Keratinocyte (primary cell): ENCODE data around the gene IL1RL2. TPM values are rescaled to one million over a fixed set of nuclear protein-coding genes. Genes with fewer than 3 reads are reported as not detected.

Source experiments
- DNase-seq: peaks from one replicate; pipeline ENCODE4 v3.0.0-alpha.2; 2011; ENCODE audit warnings: low read depth, missing footprints, low spot score
- FAIRE-seq: peaks from 2 replicates; lab custom pipeline; 2011; peaks lifted over from hg19 to GRCh38; lab: Jason Lieb, UNC
- H2AFZ ChIP-seq: 2 replicates; pipeline ENCODE4 v1.6.0; 2012; ENCODE audit warnings: low read length, control low read depth, inconsistent platforms; ENCODE audit not compliant: control insufficient read depth
- H3K27ac ChIP-seq: 2 replicates; pipeline ENCODE4 v1.5.1; 2011; ENCODE audit warnings: low read length; ENCODE audit not compliant: control insufficient read depth, insufficient read depth
- H3K27me3 ChIP-seq: 3 replicates; pipeline ENCODE4 v1.6.0; 2011; ENCODE audit warnings: low read length; ENCODE audit not compliant: control insufficient read depth, insufficient read depth; ENCODE audit errors: extremely low read depth
- H3K36me3 ChIP-seq, 2 experiments: 2 replicates in 1 of 2; 3 replicates in 1 of 2; pipeline ENCODE4 v1.5.1; 2011; ENCODE audit warnings: low read length in 2 of 2, mild to moderate bottlenecking in 1 of 2; ENCODE audit not compliant: control insufficient read depth in 2 of 2, insufficient read depth in 2 of 2; ENCODE audit errors: extremely low read depth in 1 of 2
- H3K4me1 ChIP-seq: 3 replicates; pipeline ENCODE4 v1.5.1; 2011; ENCODE audit warnings: low read length; ENCODE audit not compliant: control insufficient read depth, insufficient read depth; ENCODE audit errors: extremely low read depth
- H3K4me2 ChIP-seq: 3 replicates; pipeline ENCODE4 v1.6.0; 2011; ENCODE audit warnings: low read depth, low read length; ENCODE audit not compliant: control insufficient read depth, insufficient read depth; ENCODE audit errors: extremely low read depth
- H3K4me3 ChIP-seq, 3 experiments: fragments of 200-600 bp in 1 of 3; sonication (generic) in 1 of 3; 2 replicates in 2 of 3; 3 replicates in 1 of 3; pipeline ENCODE4 v1.5.1; 2011 to 2016; ENCODE audit warnings: low read length in 3 of 3, mild to moderate bottlenecking in 3 of 3, control low read depth in 2 of 3, inconsistent platforms in 1 of 3, low read depth in 1 of 3, mixed read lengths in 1 of 3, mixed run types in 1 of 3, moderate library complexity in 1 of 3; ENCODE audit not compliant: control insufficient read depth in 2 of 3, insufficient read depth in 2 of 3; ENCODE audit errors: extremely low read depth in 1 of 3
- H3K79me2 ChIP-seq: 2 replicates; pipeline ENCODE4 v1.6.0; 2012; ENCODE audit warnings: low read length; ENCODE audit not compliant: control insufficient read depth, insufficient read depth
- H3K9ac ChIP-seq: 3 replicates; pipeline ENCODE4 v1.6.0; 2011; ENCODE audit warnings: low read length; ENCODE audit not compliant: control insufficient read depth, insufficient read depth; ENCODE audit errors: extremely low read depth
- H3K9me1 ChIP-seq: 3 replicates; pipeline ENCODE4 v1.6.0; 2011; ENCODE audit warnings: low read length; ENCODE audit not compliant: control insufficient read depth, insufficient read depth; ENCODE audit errors: extremely low read depth
- H3K9me3 ChIP-seq: 2 replicates; pipeline ENCODE4 v1.5.1; 2012; ENCODE audit warnings: low read depth, low read length; ENCODE audit not compliant: control insufficient read depth
- H4K20me1 ChIP-seq: 3 replicates; pipeline ENCODE4 v1.6.0; 2011; ENCODE audit warnings: low read length; ENCODE audit not compliant: control insufficient read depth, insufficient read depth; ENCODE audit errors: extremely low read depth
- EZH2 ChIP-seq: IDR thresholded peaks from one replicate; pipeline ENCODE4 v1.6.1; 2012; ENCODE audit warnings: inconsistent platforms, mild to moderate bottlenecking, low read length, moderate library complexity
- dilution Hi-C: fragments of 300-500 bp; cut with MboI; formaldehyde crosslinking; loops from one replicate; pipeline ENCODE4 v1.7.0; 2020; ENCODE audit warnings: low sequenced_read_pairs; ENCODE audit not compliant: extremely low pct_ligation_motif_present
- polyA plus RNA-seq, 5 experiments: library from polyadenylated mRNA; depleted of rRNA in 3 of 5; stranded (reverse) in 3 of 5; stranded (forward) in 1 of 5; unstranded in 1 of 5; fragments of >200 nt; gene quantifications; 1 replicate in 1 of 5; 2 replicates in 3 of 5; 3 replicates in 1 of 5; pipeline versions ENCODE4 v1.2.1 to v1.2.3, GENCODE V29; 2011 to 2012; ENCODE audit warnings: missing spikeins in 2 of 5, low read depth in 1 of 5, low replicate concordance in 1 of 5
- TF ChIP-seq, protein P1 (sequence below), 3 experiments: IDR thresholded peaks in 1 of 3; conservative IDR thresholded peaks in 1 of 3; optimal IDR thresholded peaks in 1 of 3; 2 replicates in 2 of 3; 3 replicates in 1 of 3; pipeline versions ENCODE3 to v1.5.1; 2011; ENCODE audit warnings: low read length in 3 of 3, mild to moderate bottlenecking in 3 of 3, moderate library complexity in 2 of 3, control low read depth in 1 of 3, inconsistent platforms in 1 of 3; ENCODE audit not compliant: insufficient read depth in 2 of 3; ENCODE audit errors: extremely low read depth in 1 of 3

The IL1RL2 gene
- polyA plus RNA-seq, 1 donor (not counting 4 experiments of a cell fraction or from before 2014, with no cell fraction given) = 1.5 TPM

DNA sequence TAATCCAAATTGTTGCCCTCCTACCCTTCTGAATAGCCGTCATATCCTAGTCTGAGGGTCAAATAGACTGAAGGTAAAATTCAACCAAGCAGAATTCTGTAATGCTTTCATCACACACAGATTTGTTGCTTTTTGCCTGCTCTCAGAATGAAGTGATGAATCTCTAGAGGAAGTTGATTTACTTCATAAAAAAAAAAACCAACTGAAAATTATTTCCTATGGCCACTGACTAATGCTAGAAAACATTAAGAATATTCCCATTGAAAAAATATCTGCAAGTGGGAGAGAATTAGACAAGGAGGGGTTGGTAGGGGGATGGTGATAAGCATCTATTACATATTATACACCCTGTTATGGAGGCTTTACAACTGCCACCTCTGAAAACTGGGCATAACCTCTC lies 2.3 kb upstream of the IL1RL2 start:
- dilution Hi-C loops = no loop called here
- no peak overlapping the region for H3K4me3 ChIP-seq
- H2AFZ ChIP-seq = no peak overlapping the region
- H3K9me3 ChIP-seq = no peaks in the 10 kb centered on the region
- peaks cover 12% of the 10 kb centered on the region for H3K4me1 ChIP-seq
- H3K9me1 ChIP-seq = no peaks in the 10 kb centered on the region
- no peaks in the 10 kb centered on the region for H3K27me3 ChIP-seq
- H4K20me1 ChIP-seq = no peaks in the 10 kb centered on the region
- H3K79me2 ChIP-seq = no peaks in the 10 kb centered on the region
- no peak overlapping the region for H3K27ac ChIP-seq
- no peak for TF ChIP-seq EZH2
- TF ChIP-seq, protein P1, sequence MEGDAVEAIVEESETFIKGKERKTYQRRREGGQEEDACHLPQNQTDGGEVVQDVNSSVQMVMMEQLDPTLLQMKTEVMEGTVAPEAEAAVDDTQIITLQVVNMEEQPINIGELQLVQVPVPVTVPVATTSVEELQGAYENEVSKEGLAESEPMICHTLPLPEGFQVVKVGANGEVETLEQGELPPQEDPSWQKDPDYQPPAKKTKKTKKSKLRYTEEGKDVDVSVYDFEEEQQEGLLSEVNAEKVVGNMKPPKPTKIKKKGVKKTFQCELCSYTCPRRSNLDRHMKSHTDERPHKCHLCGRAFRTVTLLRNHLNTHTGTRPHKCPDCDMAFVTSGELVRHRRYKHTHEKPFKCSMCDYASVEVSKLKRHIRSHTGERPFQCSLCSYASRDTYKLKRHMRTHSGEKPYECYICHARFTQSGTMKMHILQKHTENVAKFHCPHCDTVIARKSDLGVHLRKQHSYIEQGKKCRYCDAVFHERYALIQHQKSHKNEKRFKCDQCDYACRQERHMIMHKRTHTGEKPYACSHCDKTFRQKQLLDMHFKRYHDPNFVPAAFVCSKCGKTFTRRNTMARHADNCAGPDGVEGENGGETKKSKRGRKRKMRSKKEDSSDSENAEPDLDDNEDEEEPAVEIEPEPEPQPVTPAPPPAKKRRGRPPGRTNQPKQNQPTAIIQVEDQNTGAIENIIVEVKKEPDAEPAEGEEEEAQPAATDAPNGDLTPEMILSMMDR (optimal IDR thresholded peaks at IDR 0.05 in 1 of 3, IDR thresholded peaks at IDR 0.05 in 1 of 3, conservative IDR thresholded peaks at IDR 0.05 in 1 of 3; ENCODE audit: extremely low read depth in 1 of 3, insufficient read depth in 2 of 3, low read length in 3 of 3) = no peak
- no peak overlapping the region for H3K4me2 ChIP-seq
- H3K36me3 ChIP-seq = no peaks in the 10 kb centered on the region
- no peak for FAIRE-seq
- DNase-seq = no peak
- H3K9ac ChIP-seq = no peak overlapping the region

DNA sequence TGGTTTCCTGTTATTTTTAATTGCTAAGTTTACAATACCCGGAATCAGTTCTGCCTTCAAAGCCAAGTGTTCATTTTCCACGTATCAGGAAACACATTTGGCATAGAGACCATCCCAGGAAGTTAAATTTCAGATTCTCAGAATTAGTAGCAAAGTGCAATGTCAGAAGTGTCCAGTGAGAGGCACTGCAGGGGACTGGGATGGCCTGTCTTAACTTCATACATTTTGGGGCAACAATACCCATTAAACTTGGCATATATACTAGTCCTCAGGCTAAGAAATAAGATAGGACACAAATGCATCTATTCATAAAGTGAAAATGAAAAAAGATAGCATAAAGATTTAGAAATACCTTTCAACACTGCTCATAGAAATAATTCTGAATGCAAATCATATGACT lies 1.5 kb upstream of the IL1RL2 start:
- H3K4me1 ChIP-seq = peaks cover 12% of the 10 kb centered on the region
- H3K9me3 ChIP-seq = no peaks in the 10 kb centered on the region
- dilution Hi-C loops = no loop called here
- H2AFZ ChIP-seq = no peak overlapping the region
- H3K36me3 ChIP-seq = no peaks in the 10 kb centered on the region
- H3K9me1 ChIP-seq = no peaks in the 10 kb centered on the region
- no peak overlapping the region for H3K27ac ChIP-seq
- H3K9ac ChIP-seq = no peak overlapping the region
- H4K20me1 ChIP-seq = no peaks in the 10 kb centered on the region
- TF ChIP-seq EZH2 = no peak
- TF ChIP-seq, protein P1 (optimal IDR thresholded peaks at IDR 0.05 in 1 of 3, IDR thresholded peaks at IDR 0.05 in 1 of 3, conservative IDR thresholded peaks at IDR 0.05 in 1 of 3; ENCODE audit: extremely low read depth in 1 of 3, insufficient read depth in 2 of 3, low read length in 3 of 3) = peak; percentile 61 to 63 (median 62)
- H3K4me2 ChIP-seq = no peak overlapping the region
- H3K27me3 ChIP-seq = no peaks in the 10 kb centered on the region
- DNase-seq (no peak), FAIRE-seq (peak; percentile 61)
- no peak overlapping the region for H3K4me3 ChIP-seq
- H3K79me2 ChIP-seq = no peaks in the 10 kb centered on the region
